ENCODE measurements around the gene TRIM7. TPM values are rescaled to one million over a fixed set of nuclear protein-coding genes. Genes with fewer than 3 reads are reported as not detected.
"Not testable (repeated sequence)": the region's sequence is repeated elsewhere in the genome, so short reads cannot be mapped to it uniquely, and the experiment has no call there.

Gene TRIM7
- total and polyA plus RNA-seq, 2 experiments from 2014 or later: 0.53 to 0.56 TPM

- H3K4me1 Mint-ChIP-seq: peaks cover 17% of the 10 kb centered on the region
- not testable (repeated sequence) for H3F3A ChIP-seq (replicated peaks; ENCODE audit: low read depth); H3K36me3 ChIP-seq (ENCODE audit: insufficient read depth); H3K27ac ChIP-seq (ENCODE audit: low read depth); H3K9me2 ChIP-seq (ENCODE audit: insufficient read depth); H3K36me3 Mint-ChIP-seq (ENCODE audit: low read depth); H3K4me1 ChIP-seq (ENCODE audit: insufficient read depth); H4K20me1 ChIP-seq (replicated peaks; ENCODE audit: insufficient read depth); H3K79me2 ChIP-seq (replicated peaks; ENCODE audit: insufficient read depth); H3K9me3 Mint-ChIP-seq
- Histone ChIP-seq H3K27me3 (ENCODE audit: insufficient read depth) (peaks cover 14% of the 10 kb centered on the region), H2AFZ (peak overlapping the region; percentile 84), H3K4me3 (peak overlapping the region; percentile 44; the same call in 1 of the 2 replicates), H3K4me2 (peak overlapping the region; percentile 71)
- peak overlapping the region; percentile 95 for H3K27ac Mint-ChIP-seq
- TF ChIP-seq CREB1 (CRISPR knock-in tag; IDR thresholded peaks at IDR 0.05; ENCODE audit: low read depth) (peak; percentile 81), POLR2AphosphoS5 (IDR thresholded peaks at IDR 0.05; ENCODE audit: low read depth) (0 out of 2 replicates have a peak, but pooled peaks have one; percentile 41)
- DNase-seq (ENCODE audit: low spot score) (peak; percentile 73), ATAC-seq (peak; percentile 5; the same call in 2 of the 3 replicates)
- H3K27me3 Mint-ChIP-seq (ENCODE audit: insufficient read depth, low read depth, poor library complexity): peaks cover 39% of the 10 kb centered on the region
- H3K4me3 Mint-ChIP-seq: peak overlapping the region; percentile 68
Observed at GRCh38 chr5:181160755-181161533, 44.1 kb downstream of the TRIM7 start.

- Histone ChIP-seq H3K4me1 (ENCODE audit: insufficient read depth) (peaks cover 10% of the 10 kb centered on the region), H3F3A (replicated peaks; ENCODE audit: low read depth) (no peaks in the 10 kb centered on the region; the same call in 1 of the 2 replicates), H3K36me3 (ENCODE audit: insufficient read depth) (no peaks in the 10 kb centered on the region), H3K4me3 (peak overlapping the region; percentile 50), H3K4me2 (peak overlapping the region; percentile 78; the same call in 1 of the 2 replicates), H4K20me1 (replicated peaks; ENCODE audit: insufficient read depth) (no peaks in the 10 kb centered on the region), H3K27me3 (ENCODE audit: insufficient read depth) (peaks cover 14% of the 10 kb centered on the region), H3K79me2 (replicated peaks; ENCODE audit: insufficient read depth) (no peaks in the 10 kb centered on the region), H3K27ac (ENCODE audit: low read depth) (peak overlapping the region; percentile 90), H3K9me2 (ENCODE audit: insufficient read depth) (no peaks in the 10 kb centered on the region; the same call in 1 of the 2 replicates), H2AFZ (peak overlapping the region; percentile 92)
- no peaks in the 10 kb centered on the region for H3K36me3 Mint-ChIP-seq (ENCODE audit: low read depth)
- DNase-seq (ENCODE audit: low spot score): peak; percentile 91
- ATAC-seq: peak; percentile 66
- H3K9me3 Mint-ChIP-seq: no peaks in the 10 kb centered on the region
- peak overlapping the region; percentile 63; the same call in 2 of the 3 replicates for H3K4me3 Mint-ChIP-seq
- peak overlapping the region; percentile 97 for H3K27ac Mint-ChIP-seq
- TF ChIP-seq, protein P1, sequence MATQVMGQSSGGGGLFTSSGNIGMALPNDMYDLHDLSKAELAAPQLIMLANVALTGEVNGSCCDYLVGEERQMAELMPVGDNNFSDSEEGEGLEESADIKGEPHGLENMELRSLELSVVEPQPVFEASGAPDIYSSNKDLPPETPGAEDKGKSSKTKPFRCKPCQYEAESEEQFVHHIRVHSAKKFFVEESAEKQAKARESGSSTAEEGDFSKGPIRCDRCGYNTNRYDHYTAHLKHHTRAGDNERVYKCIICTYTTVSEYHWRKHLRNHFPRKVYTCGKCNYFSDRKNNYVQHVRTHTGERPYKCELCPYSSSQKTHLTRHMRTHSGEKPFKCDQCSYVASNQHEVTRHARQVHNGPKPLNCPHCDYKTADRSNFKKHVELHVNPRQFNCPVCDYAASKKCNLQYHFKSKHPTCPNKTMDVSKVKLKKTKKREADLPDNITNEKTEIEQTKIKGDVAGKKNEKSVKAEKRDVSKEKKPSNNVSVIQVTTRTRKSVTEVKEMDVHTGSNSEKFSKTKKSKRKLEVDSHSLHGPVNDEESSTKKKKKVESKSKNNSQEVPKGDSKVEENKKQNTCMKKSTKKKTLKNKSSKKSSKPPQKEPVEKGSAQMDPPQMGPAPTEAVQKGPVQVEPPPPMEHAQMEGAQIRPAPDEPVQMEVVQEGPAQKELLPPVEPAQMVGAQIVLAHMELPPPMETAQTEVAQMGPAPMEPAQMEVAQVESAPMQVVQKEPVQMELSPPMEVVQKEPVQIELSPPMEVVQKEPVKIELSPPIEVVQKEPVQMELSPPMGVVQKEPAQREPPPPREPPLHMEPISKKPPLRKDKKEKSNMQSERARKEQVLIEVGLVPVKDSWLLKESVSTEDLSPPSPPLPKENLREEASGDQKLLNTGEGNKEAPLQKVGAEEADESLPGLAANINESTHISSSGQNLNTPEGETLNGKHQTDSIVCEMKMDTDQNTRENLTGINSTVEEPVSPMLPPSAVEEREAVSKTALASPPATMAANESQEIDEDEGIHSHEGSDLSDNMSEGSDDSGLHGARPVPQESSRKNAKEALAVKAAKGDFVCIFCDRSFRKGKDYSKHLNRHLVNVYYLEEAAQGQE (IDR thresholded peaks at IDR 0.05; ENCODE audit: unreplicated experiment): no peak
- TF ChIP-seq, protein P2, sequence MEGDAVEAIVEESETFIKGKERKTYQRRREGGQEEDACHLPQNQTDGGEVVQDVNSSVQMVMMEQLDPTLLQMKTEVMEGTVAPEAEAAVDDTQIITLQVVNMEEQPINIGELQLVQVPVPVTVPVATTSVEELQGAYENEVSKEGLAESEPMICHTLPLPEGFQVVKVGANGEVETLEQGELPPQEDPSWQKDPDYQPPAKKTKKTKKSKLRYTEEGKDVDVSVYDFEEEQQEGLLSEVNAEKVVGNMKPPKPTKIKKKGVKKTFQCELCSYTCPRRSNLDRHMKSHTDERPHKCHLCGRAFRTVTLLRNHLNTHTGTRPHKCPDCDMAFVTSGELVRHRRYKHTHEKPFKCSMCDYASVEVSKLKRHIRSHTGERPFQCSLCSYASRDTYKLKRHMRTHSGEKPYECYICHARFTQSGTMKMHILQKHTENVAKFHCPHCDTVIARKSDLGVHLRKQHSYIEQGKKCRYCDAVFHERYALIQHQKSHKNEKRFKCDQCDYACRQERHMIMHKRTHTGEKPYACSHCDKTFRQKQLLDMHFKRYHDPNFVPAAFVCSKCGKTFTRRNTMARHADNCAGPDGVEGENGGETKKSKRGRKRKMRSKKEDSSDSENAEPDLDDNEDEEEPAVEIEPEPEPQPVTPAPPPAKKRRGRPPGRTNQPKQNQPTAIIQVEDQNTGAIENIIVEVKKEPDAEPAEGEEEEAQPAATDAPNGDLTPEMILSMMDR (conservative IDR thresholded peaks at IDR 0.05; ENCODE audit: low read depth in 2 of 2): no peak
- TF ChIP-seq POLR2AphosphoS5 (IDR thresholded peaks at IDR 0.05; ENCODE audit: low read depth): peak; percentile 62
- TF ChIP-seq CREB1 (CRISPR knock-in tag; IDR thresholded peaks at IDR 0.05; ENCODE audit: low read depth): peak; percentile 77
- TF ChIP-seq, protein P3, sequence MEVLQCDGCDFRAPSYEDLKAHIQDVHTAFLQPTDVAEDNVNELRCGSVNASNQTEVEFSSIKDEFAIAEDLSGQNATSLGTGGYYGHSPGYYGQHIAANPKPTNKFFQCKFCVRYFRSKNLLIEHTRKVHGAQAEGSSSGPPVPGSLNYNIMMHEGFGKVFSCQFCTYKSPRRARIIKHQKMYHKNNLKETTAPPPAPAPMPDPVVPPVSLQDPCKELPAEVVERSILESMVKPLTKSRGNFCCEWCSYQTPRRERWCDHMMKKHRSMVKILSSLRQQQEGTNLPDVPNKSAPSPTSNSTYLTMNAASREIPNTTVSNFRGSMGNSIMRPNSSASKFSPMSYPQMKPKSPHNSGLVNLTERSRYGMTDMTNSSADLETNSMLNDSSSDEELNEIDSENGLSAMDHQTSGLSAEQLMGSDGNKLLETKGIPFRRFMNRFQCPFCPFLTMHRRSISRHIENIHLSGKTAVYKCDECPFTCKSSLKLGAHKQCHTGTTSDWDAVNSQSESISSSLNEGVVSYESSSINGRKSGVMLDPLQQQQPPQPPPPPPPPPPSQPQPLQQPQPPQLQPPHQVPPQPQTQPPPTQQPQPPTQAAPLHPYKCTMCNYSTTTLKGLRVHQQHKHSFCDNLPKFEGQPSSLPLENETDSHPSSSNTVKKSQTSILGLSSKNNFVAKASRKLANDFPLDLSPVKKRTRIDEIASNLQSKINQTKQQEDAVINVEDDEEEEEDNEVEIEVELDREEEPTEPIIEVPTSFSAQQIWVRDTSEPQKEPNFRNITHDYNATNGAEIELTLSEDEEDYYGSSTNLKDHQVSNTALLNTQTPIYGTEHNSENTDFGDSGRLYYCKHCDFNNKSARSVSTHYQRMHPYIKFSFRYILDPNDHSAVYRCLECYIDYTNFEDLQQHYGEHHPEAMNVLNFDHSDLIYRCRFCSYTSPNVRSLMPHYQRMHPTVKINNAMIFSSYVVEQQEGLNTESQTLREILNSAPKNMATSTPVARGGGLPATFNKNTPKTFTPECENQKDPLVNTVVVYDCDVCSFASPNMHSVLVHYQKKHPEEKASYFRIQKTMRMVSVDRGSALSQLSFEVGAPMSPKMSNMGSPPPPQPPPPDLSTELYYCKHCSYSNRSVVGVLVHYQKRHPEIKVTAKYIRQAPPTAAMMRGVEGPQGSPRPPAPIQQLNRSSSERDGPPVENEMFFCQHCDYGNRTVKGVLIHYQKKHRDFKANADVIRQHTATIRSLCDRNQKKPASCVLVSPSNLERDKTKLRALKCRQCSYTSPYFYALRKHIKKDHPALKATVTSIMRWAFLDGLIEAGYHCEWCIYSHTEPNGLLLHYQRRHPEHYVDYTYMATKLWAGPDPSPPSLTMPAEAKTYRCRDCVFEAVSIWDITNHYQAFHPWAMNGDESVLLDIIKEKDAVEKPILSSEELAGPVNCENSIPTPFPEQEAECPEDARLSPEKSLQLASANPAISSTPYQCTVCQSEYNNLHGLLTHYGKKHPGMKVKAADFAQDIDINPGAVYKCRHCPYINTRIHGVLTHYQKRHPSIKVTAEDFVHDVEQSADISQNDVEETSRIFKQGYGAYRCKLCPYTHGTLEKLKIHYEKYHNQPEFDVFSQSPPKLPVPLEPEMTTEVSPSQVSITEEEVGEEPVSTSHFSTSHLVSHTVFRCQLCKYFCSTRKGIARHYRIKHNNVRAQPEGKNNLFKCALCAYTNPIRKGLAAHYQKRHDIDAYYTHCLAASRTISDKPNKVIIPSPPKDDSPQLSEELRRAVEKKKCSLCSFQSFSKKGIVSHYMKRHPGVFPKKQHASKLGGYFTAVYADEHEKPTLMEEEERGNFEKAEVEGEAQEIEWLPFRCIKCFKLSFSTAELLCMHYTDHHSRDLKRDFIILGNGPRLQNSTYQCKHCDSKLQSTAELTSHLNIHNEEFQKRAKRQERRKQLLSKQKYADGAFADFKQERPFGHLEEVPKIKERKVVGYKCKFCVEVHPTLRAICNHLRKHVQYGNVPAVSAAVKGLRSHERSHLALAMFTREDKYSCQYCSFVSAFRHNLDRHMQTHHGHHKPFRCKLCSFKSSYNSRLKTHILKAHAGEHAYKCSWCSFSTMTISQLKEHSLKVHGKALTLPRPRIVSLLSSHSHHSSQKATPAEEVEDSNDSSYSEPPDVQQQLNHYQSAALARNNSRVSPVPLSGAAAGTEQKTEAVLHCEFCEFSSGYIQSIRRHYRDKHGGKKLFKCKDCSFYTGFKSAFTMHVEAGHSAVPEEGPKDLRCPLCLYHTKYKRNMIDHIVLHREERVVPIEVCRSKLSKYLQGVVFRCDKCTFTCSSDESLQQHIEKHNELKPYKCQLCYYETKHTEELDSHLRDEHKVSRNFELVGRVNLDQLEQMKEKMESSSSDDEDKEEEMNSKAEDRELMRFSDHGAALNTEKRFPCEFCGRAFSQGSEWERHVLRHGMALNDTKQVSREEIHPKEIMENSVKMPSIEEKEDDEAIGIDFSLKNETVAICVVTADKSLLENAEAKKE (CRISPR knock-in tag; IDR thresholded peaks at IDR 0.05): no peak
- no peak for TF ChIP-seq JUNB (IDR thresholded peaks at IDR 0.05; ENCODE audit: unreplicated experiment)
- TF ChIP-seq EZH2 (IDR thresholded peaks at IDR 0.05; ENCODE audit: low read depth, unreplicated experiment): no peak
- H3K27me3 Mint-ChIP-seq (ENCODE audit: insufficient read depth, low read depth, poor library complexity): peaks cover 40% of the 10 kb centered on the region
- H3K4me1 Mint-ChIP-seq: peaks cover 17% of the 10 kb centered on the region
Observed at GRCh38 chr5:181160152-181160754, 44.7 kb downstream of the TRIM7 start.
